Activated CD8-positive, alpha-beta T cell treated with anti-CD3 and anti-CD28 coated beads for 36 hours (primary cell): ENCODE measurements around the gene CCDC38. TPM values are rescaled to one million over a fixed set of nuclear protein-coding genes. Genes with fewer than 3 reads are reported as not detected.

Source experiments
- ATAC-seq: fragments of 200-7000 bp; cut with Tn5 transposase; one replicate; pipeline ENCODE4 v1.10.0; 2021; ENCODE audit warnings: mild to moderate bottlenecking, moderate library complexity
- CTCF ChIA-PET: fragments of 350-600 bp; sonication (Branson Sonifier 250); formaldehyde crosslinking; loops from one replicate; lab custom pipeline; 2021; ENCODE audit warnings: antibody characterized with exemption; lab: Charles Lee
- POLR2A ChIA-PET: fragments of 350-600 bp; sonication (Branson Sonifier 250); formaldehyde crosslinking; loops from one replicate; lab custom pipeline; 2021; ENCODE audit warnings: antibody characterized with exemption; lab: Charles Lee
- DNase-seq: peaks from one replicate; pipeline ENCODE4 v3.0.0-alpha.2; 2020
- H3K27ac Mint-ChIP-seq: one replicate; pipeline ENCODE4 v1.8.0; 2021; ENCODE audit warnings: mild to moderate bottlenecking, mixed read lengths
- H3K27me3 Mint-ChIP-seq: one replicate; pipeline ENCODE4 v1.8.0; 2021; ENCODE audit warnings: mixed read lengths
- H3K36me3 Mint-ChIP-seq: one replicate; pipeline ENCODE4 v1.8.0; 2021; ENCODE audit warnings: low read depth, mixed read lengths
- H3K4me1 Mint-ChIP-seq: one replicate; pipeline ENCODE4 v1.8.0; 2021; ENCODE audit warnings: low read depth, mixed read lengths
- H3K4me3 Mint-ChIP-seq: one replicate; pipeline ENCODE4 v1.8.0; 2021; ENCODE audit warnings: mild to moderate bottlenecking, moderate library complexity, mixed read lengths
- H3K9me3 Mint-ChIP-seq: one replicate; pipeline ENCODE4 v1.8.0; 2021; ENCODE audit warnings: mixed read lengths
- intact Hi-C: fragments of 100-400 bp; cut with micrococcal nuclease; formaldehyde crosslinking; loops from one replicate; pipeline ENCODE4 v1.10.0; 2022
- total RNA-seq, 2 experiments: library from RNA; stranded (reverse); gene quantifications; one replicate each; pipeline ENCODE4 v1.2.3, GENCODE V29; 2021
- TF ChIP-seq, protein P1 (sequence below): fragments of 200-600 bp; IDR thresholded peaks from one replicate; pipeline ENCODE4 v1.8.0; 2022; ENCODE audit warnings: antibody characterized with exemption, mild to moderate bottlenecking

CCDC38 gene
- total RNA-seq, 2 experiments from 2014 or later, result 0.18 to 0.34 TPM

DNA sequence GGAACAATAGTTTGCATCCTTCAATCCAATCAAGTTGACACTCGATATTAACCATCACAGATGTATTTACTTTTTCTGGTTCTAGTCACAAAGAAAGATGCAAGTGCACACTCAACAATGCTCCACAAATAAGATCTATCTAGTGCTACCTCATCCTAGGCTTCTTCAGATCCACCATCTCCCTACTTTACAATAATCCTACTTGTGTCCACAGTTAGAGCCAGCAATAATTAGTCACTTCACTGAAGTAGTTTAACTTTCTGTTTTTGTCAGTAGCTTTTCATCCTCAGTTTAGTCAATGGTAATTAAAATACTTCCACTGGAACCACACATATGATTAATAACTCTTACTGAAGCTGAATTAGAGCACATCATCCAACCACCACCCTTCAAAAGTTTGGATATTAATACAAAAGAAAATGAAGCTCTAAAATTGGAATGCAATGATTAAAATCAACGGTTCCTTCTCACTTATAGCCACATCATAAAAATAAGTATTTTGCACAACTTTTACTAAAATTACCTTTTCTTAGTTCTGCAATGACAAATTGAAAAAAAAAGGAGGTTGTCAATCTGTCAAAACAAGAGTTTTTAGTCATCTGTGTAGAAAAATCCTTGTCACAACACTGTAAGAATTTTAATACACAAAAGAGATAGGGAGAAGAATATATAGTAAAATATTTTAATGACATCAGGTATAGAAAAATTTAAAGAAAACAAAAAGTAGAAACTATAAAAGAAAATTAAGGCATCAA is 111.9 kb downstream of the CCDC38 start:
- peaks cover 5% of the 10 kb centered on the region for H3K27me3 Mint-ChIP-seq
- ATAC-seq (no peak), DNase-seq (no peak)
- intact Hi-C loops, result no loop called here
- no peak overlapping the region for H3K4me3 Mint-ChIP-seq
- H3K36me3 Mint-ChIP-seq, result no peaks in the 10 kb centered on the region
- no peak overlapping the region for H3K27ac Mint-ChIP-seq
- no peaks in the 10 kb centered on the region for H3K9me3 Mint-ChIP-seq
- TF ChIP-seq, protein P1, sequence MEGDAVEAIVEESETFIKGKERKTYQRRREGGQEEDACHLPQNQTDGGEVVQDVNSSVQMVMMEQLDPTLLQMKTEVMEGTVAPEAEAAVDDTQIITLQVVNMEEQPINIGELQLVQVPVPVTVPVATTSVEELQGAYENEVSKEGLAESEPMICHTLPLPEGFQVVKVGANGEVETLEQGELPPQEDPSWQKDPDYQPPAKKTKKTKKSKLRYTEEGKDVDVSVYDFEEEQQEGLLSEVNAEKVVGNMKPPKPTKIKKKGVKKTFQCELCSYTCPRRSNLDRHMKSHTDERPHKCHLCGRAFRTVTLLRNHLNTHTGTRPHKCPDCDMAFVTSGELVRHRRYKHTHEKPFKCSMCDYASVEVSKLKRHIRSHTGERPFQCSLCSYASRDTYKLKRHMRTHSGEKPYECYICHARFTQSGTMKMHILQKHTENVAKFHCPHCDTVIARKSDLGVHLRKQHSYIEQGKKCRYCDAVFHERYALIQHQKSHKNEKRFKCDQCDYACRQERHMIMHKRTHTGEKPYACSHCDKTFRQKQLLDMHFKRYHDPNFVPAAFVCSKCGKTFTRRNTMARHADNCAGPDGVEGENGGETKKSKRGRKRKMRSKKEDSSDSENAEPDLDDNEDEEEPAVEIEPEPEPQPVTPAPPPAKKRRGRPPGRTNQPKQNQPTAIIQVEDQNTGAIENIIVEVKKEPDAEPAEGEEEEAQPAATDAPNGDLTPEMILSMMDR, result no peak
- H3K4me1 Mint-ChIP-seq, result no peaks in the 10 kb centered on the region
- ChIA-PET POLR2A (no interaction called here), CTCF (no interaction called here)

DNA sequence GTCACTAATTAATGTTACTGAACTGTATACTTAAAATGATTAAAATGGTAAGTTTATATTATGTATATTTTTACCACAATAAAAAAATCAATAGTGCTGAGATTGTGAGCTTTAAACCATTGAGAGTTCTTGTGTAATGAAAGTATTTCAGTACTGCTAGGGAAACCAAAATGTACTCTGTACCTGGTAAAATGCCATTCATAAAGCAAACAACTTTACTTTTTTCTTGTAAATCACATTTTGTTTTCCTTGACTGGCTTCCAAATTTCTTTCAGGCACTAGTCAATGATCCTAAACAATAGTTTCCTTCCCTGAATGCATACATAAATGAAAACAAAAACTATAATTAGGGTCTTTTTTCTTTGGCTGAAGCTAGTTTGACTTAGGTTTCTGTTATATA is 113.0 kb downstream of the CCDC38 start:
- no peaks in the 10 kb centered on the region for H3K4me1 Mint-ChIP-seq
- H3K4me3 Mint-ChIP-seq, result no peak overlapping the region
- intact Hi-C loops, result no loop called here

DNA sequence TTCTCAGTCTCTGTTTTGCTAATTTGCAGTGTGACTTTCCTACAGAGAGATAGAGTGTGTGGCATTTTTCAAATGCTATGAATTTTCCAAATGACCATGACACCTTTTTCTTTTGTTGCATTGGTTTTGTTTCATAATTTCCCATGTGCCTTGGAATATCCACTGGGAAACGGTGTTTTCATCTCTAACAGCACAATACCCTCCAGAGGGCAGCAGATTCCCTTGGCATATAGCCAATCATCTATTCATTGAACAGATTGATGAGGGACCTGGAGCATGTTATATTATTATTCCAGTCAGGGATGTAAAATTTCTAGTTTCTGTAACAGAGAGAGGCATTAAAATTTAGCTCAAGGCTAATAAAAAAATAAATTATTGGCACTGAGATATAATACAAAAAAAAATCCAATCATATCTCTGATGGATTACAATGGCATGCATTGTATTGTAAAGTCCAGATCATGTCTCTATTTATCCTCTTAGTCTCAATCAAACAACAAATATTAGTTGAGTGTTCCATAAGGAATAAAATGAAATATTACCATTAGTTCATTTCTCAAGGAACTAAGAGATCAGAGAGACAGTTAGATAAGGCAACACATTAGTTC is 122.2 kb downstream of the CCDC38 start:
- peaks cover 19% of the 10 kb centered on the region for H3K27me3 Mint-ChIP-seq
- no peak overlapping the region for H3K4me3 Mint-ChIP-seq
- ATAC-seq, result no peak
- intact Hi-C loops, result no loop called here
- no peak for DNase-seq
- H3K4me1 Mint-ChIP-seq, result no peaks in the 10 kb centered on the region
- no peaks in the 10 kb centered on the region for H3K36me3 Mint-ChIP-seq
- no peak overlapping the region for H3K27ac Mint-ChIP-seq
- ChIA-PET POLR2A (no interaction called here), CTCF (no interaction called here)
- H3K9me3 Mint-ChIP-seq, result no peaks in the 10 kb centered on the region
- TF ChIP-seq, protein P1, result no peak

More for the DNA sequence above, 113.0 kb downstream of the CCDC38 start:
- ChIA-PET CTCF (no interaction called here), POLR2A (no interaction called here)
- Mint-ChIP-seq H3K27me3 (peaks cover 5% of the 10 kb centered on the region), H3K27ac (no peak overlapping the region), H3K9me3 (no peaks in the 10 kb centered on the region), H3K36me3 (no peaks in the 10 kb centered on the region)
- TF ChIP-seq, protein P1, result no peak
- no peak for DNase-seq
- no peak for ATAC-seq

Other genes starting within 250 kb of the CCDC38 start
- gene NTN4, start 151.8 kb downstream of the CCDC38 start, total RNA-seq, result not detected
- 10 to 100 TPM; 51.2 to 54.4 TPM for gene SNRPF, start 83.7 kb downstream of the CCDC38 start, total RNA-seq
- 1 to 10 TPM; 1.1 TPM for gene AMDHD1, start 717 bp upstream of the CCDC38 start, total RNA-seq
- gene HAL, start 53.7 kb upstream of the CCDC38 start, total RNA-seq, result under 1 TPM; 0.25 TPM
- gene LTA4H, start 93.0 kb upstream of the CCDC38 start, total RNA-seq, result 100 to 1,000 TPM; 112 TPM